Hippocampal formation (tissue), 2 donors: ENCODE data around the gene PCYT2.

Experiments used
- DNase-seq, 2 donors: peaks; one replicate each; lab custom pipeline; 2025; lab: John Stamatoyannopoulos, UW

Gene PCYT2

GRCh38 chr17:81852237-81852636 is 59.0 kb downstream of the PCYT2 start:
- DNase-seq = no peak

GRCh38 chr17:81851423-81851822 is 59.8 kb downstream of the PCYT2 start:
- no peak for DNase-seq
